ENCODE data around the gene OR10K1. TPM values are rescaled to one million over a fixed set of nuclear protein-coding genes. Genes with fewer than 3 reads are reported as not detected.

OR10K1 gene
- total RNA-seq, 2 donors from 2014 or later, result not detected

- Mint-ChIP-seq H3K4me3 (no peak overlapping the region), H3K27me3 (ENCODE audit: insufficient read depth) (no peaks in the 10 kb centered on the region), H3K36me3 (ENCODE audit: low read depth) (no peaks in the 10 kb centered on the region), H3K27ac (no peak overlapping the region), H3K4me1 (no peaks in the 10 kb centered on the region), H3K9me3 (peaks cover 3% of the 10 kb centered on the region)
- Histone ChIP-seq H3K9me3 (ENCODE audit: control insufficient read depth, low read length) (no peaks in the 10 kb centered on the region), H3K4me3 (ENCODE audit: low read length) (no peak overlapping the region), H3K36me3 (ENCODE audit: control insufficient read depth, insufficient read depth, low read length) (no peaks in the 10 kb centered on the region), H3K27me3 (ENCODE audit: control insufficient read depth, insufficient read depth, low read length, poor library complexity, severe bottlenecking) (no peaks in the 10 kb centered on the region), H3K9ac (ENCODE audit: extremely low read depth, low read length, poor library complexity, severe bottlenecking) (no peak overlapping the region), H3K4me1 (ENCODE audit: control insufficient read depth, insufficient read depth, low read length) (no peaks in the 10 kb centered on the region), H3K27ac (ENCODE audit: low read depth, low read length) (no peak overlapping the region)
- no peak for DNase-seq
- no peak for TF ChIP-seq CTCF (conservative IDR thresholded peaks at IDR 0.05)
- whole genome bisulfite sequencing, 2 experiments (ENCODE audit: insufficient coverage in 1 of 2, insufficient read length in 1 of 2), result 87 to 95% methylated on average over 3 of the region's 3 CpGs
These were observed 26.9 kb upstream of the OR10K1 start for GRCh38 chr1:158434741-158435140.

- no peak for DNase-seq
- Histone ChIP-seq H3K9me3 (ENCODE audit: control insufficient read depth, low read length) (no peaks in the 10 kb centered on the region), H3K27ac (ENCODE audit: low read depth, low read length) (no peak overlapping the region), H3K4me3 (ENCODE audit: low read length) (no peak overlapping the region), H3K9ac (ENCODE audit: extremely low read depth, low read length, poor library complexity, severe bottlenecking) (no peak overlapping the region), H3K36me3 (ENCODE audit: control insufficient read depth, insufficient read depth, low read length) (no peaks in the 10 kb centered on the region), H3K27me3 (ENCODE audit: control insufficient read depth, insufficient read depth, low read length, poor library complexity, severe bottlenecking) (no peaks in the 10 kb centered on the region), H3K4me1 (ENCODE audit: control insufficient read depth, insufficient read depth, low read length) (no peaks in the 10 kb centered on the region)
- Mint-ChIP-seq H3K4me1 (no peaks in the 10 kb centered on the region), H3K27me3 (ENCODE audit: insufficient read depth) (no peaks in the 10 kb centered on the region), H3K9me3 (no peaks in the 10 kb centered on the region), H3K4me3 (no peak overlapping the region), H3K27ac (no peak overlapping the region), H3K36me3 (ENCODE audit: low read depth) (no peaks in the 10 kb centered on the region)
- no peak for TF ChIP-seq CTCF (conservative IDR thresholded peaks at IDR 0.05)
- 92 to 98% methylated on average over 4 of the region's 4 CpGs for WGBS, 2 experiments (ENCODE audit: insufficient coverage in 1 of 2, insufficient read length in 1 of 2)
These were observed 16.3 kb upstream of the OR10K1 start for GRCh38 chr1:158445376-158445775.

- H3K4me3 ChIP-seq (ENCODE audit: low read length), result no peak overlapping the region
- no peak overlapping the region for H3K27ac ChIP-seq (ENCODE audit: low read depth, low read length)
- no peaks in the 10 kb centered on the region for H3K36me3 ChIP-seq (ENCODE audit: control insufficient read depth, insufficient read depth, low read length)
- no peak overlapping the region for H3K4me3 Mint-ChIP-seq
- no peaks in the 10 kb centered on the region for H3K9me3 ChIP-seq (ENCODE audit: control insufficient read depth, low read length)
- H3K27ac Mint-ChIP-seq, result no peak overlapping the region
- 94% methylated on average over 1 of the region's 1 CpG; no CpG with 5 or more reads in 1 of the 2 experiments for WGBS, 2 experiments (ENCODE audit: insufficient coverage in 1 of 2, insufficient read length in 1 of 2)
- no peaks in the 10 kb centered on the region for H3K4me1 ChIP-seq (ENCODE audit: control insufficient read depth, insufficient read depth, low read length)
- no peak overlapping the region for H3K9ac ChIP-seq (ENCODE audit: extremely low read depth, low read length, poor library complexity, severe bottlenecking)
- no peak for DNase-seq
- H3K9me3 Mint-ChIP-seq, result peaks cover 3% of the 10 kb centered on the region
- TF ChIP-seq CTCF (conservative IDR thresholded peaks at IDR 0.05), result no peak
- H3K4me1 Mint-ChIP-seq, result no peaks in the 10 kb centered on the region
- H3K36me3 Mint-ChIP-seq (ENCODE audit: low read depth), result no peaks in the 10 kb centered on the region
- no peaks in the 10 kb centered on the region for H3K27me3 ChIP-seq (ENCODE audit: control insufficient read depth, insufficient read depth, low read length, poor library complexity, severe bottlenecking)
- no peaks in the 10 kb centered on the region for H3K27me3 Mint-ChIP-seq (ENCODE audit: insufficient read depth)
These were observed 7.1 kb upstream of the OR10K1 start for GRCh38 chr1:158454537-158454936.

All from endodermal cell (in vitro differentiated cells).